ENCODE results near the gene SLIT1.

The SLIT1 gene

GRCh38 chr10:97163781-97164501 lies 21.8 kb downstream of the SLIT1 start:
- no peak overlapping the region for H3K4me3 ChIP-seq (ENCODE audit: low read depth in 1 of 5, low read length in 5 of 5)
- no peak overlapping the region for H3K27ac ChIP-seq (ENCODE audit: low read depth, low read length)
- H3K36me3 ChIP-seq (ENCODE audit: control insufficient read depth in 5 of 5, insufficient read depth in 5 of 5, low read length in 5 of 5), result no peaks in the 10 kb centered on the region
- H3K27me3 ChIP-seq (ENCODE audit: control insufficient read depth in 5 of 5, insufficient read depth in 4 of 5, low read length in 5 of 5), result peaks cover 0 to 6% (median 5%) of the 10 kb centered on the region in 5 donors
- no peak overlapping the region for H3K9ac ChIP-seq (ENCODE audit: low read length in 5 of 5)
- no peaks in the 10 kb centered on the region for H3K9me3 ChIP-seq (ENCODE audit: control insufficient read depth in 5 of 5, low read length in 5 of 5)
- no peaks in the 10 kb centered on the region for H3K4me1 ChIP-seq (ENCODE audit: control insufficient read depth in 5 of 5, insufficient read depth in 5 of 5, low read length in 5 of 5)

GRCh38 chr10:97163181-97163580 lies 22.6 kb downstream of the SLIT1 start:
- no peak overlapping the region for H3K27ac ChIP-seq (ENCODE audit: low read depth, low read length)
- no peaks in the 10 kb centered on the region for H3K4me1 ChIP-seq (ENCODE audit: control insufficient read depth in 5 of 5, insufficient read depth in 5 of 5, low read length in 5 of 5)
- peaks cover 0 to 6% (median 3%) of the 10 kb centered on the region in 5 donors for H3K27me3 ChIP-seq (ENCODE audit: control insufficient read depth in 5 of 5, insufficient read depth in 4 of 5, low read length in 5 of 5)
- H3K36me3 ChIP-seq (ENCODE audit: control insufficient read depth in 5 of 5, insufficient read depth in 5 of 5, low read length in 5 of 5), result no peaks in the 10 kb centered on the region
- no peaks in the 10 kb centered on the region for H3K9me3 ChIP-seq (ENCODE audit: control insufficient read depth in 5 of 5, low read length in 5 of 5)
- no peak overlapping the region for H3K4me3 ChIP-seq (ENCODE audit: low read depth in 1 of 5, low read length in 5 of 5)
- H3K9ac ChIP-seq (ENCODE audit: low read length in 5 of 5), result no peak overlapping the region

- Histone ChIP-seq H3K9ac (ENCODE audit: low read length in 5 of 5) (no peak overlapping the region), H3K4me3 (ENCODE audit: low read depth in 1 of 5, low read length in 5 of 5) (no peak overlapping the region), H3K9me3 (ENCODE audit: control insufficient read depth in 5 of 5, low read length in 5 of 5) (no peaks in the 10 kb centered on the region), H3K36me3 (ENCODE audit: control insufficient read depth in 5 of 5, insufficient read depth in 5 of 5, low read length in 5 of 5) (no peaks in the 10 kb centered on the region), H3K4me1 (ENCODE audit: control insufficient read depth in 5 of 5, insufficient read depth in 5 of 5, low read length in 5 of 5) (no peaks in the 10 kb centered on the region), H3K27me3 (ENCODE audit: control insufficient read depth in 5 of 5, insufficient read depth in 4 of 5, low read length in 5 of 5) (peaks cover 0 to 6% (median 3%) of the 10 kb centered on the region in 5 donors), H3K27ac (ENCODE audit: low read depth, low read length) (no peak overlapping the region)
Measured at GRCh38 chr10:97159646-97160305, 26.0 kb downstream of the SLIT1 start.

- H3K27me3 ChIP-seq (ENCODE audit: control insufficient read depth in 5 of 5, insufficient read depth in 4 of 5, low read length in 5 of 5), result no peaks in the 10 kb centered on the region
- H3K4me3 ChIP-seq (ENCODE audit: low read depth in 1 of 5, low read length in 5 of 5), result no peak overlapping the region
- no peaks in the 10 kb centered on the region for H3K36me3 ChIP-seq (ENCODE audit: control insufficient read depth in 5 of 5, insufficient read depth in 5 of 5, low read length in 5 of 5)
- no peak overlapping the region for H3K9ac ChIP-seq (ENCODE audit: low read length in 5 of 5)
- H3K4me1 ChIP-seq (ENCODE audit: control insufficient read depth in 5 of 5, insufficient read depth in 5 of 5, low read length in 5 of 5), result no peaks in the 10 kb centered on the region
- no peaks in the 10 kb centered on the region for H3K9me3 ChIP-seq (ENCODE audit: control insufficient read depth in 5 of 5, low read length in 5 of 5)
- H3K27ac ChIP-seq (ENCODE audit: low read depth, low read length), result no peak overlapping the region
Measured at GRCh38 chr10:97157578-97158095, 28.1 kb downstream of the SLIT1 start.

GRCh38 chr10:97154781-97155180 lies 31.0 kb downstream of the SLIT1 start:
- no peak overlapping the region for H3K27ac ChIP-seq (ENCODE audit: low read depth, low read length)
- peaks cover 0 to 5% (median 0%) of the 10 kb centered on the region in 5 donors for H3K27me3 ChIP-seq (ENCODE audit: control insufficient read depth in 5 of 5, insufficient read depth in 4 of 5, low read length in 5 of 5)
- no peak overlapping the region for H3K9ac ChIP-seq (ENCODE audit: low read length in 5 of 5)
- H3K4me1 ChIP-seq (ENCODE audit: control insufficient read depth in 5 of 5, insufficient read depth in 5 of 5, low read length in 5 of 5), result no peaks in the 10 kb centered on the region
- no peaks in the 10 kb centered on the region for H3K9me3 ChIP-seq (ENCODE audit: control insufficient read depth in 5 of 5, low read length in 5 of 5)
- H3K36me3 ChIP-seq (ENCODE audit: control insufficient read depth in 5 of 5, insufficient read depth in 5 of 5, low read length in 5 of 5), result no peaks in the 10 kb centered on the region
- H3K4me3 ChIP-seq (ENCODE audit: low read depth in 1 of 5, low read length in 5 of 5), result no peak overlapping the region

- Histone ChIP-seq H3K4me1 (ENCODE audit: control insufficient read depth in 5 of 5, insufficient read depth in 5 of 5, low read length in 5 of 5) (no peaks in the 10 kb centered on the region), H3K9me3 (ENCODE audit: control insufficient read depth in 5 of 5, low read length in 5 of 5) (no peaks in the 10 kb centered on the region), H3K27me3 (ENCODE audit: control insufficient read depth in 5 of 5, insufficient read depth in 4 of 5, low read length in 5 of 5) (peaks cover 0 to 5% (median 0%) of the 10 kb centered on the region in 5 donors), H3K4me3 (ENCODE audit: low read depth in 1 of 5, low read length in 5 of 5) (no peak overlapping the region), H3K9ac (ENCODE audit: low read length in 5 of 5) (no peak overlapping the region), H3K36me3 (ENCODE audit: control insufficient read depth in 5 of 5, insufficient read depth in 5 of 5, low read length in 5 of 5) (no peaks in the 10 kb centered on the region), H3K27ac (ENCODE audit: low read depth, low read length) (no peak overlapping the region)
Measured at GRCh38 chr10:97154162-97154561, 31.6 kb downstream of the SLIT1 start.

GRCh38 chr10:97153270-97153850 lies 32.4 kb downstream of the SLIT1 start:
- Histone ChIP-seq H3K4me1 (ENCODE audit: control insufficient read depth in 5 of 5, insufficient read depth in 5 of 5, low read length in 5 of 5) (no peaks in the 10 kb centered on the region), H3K27me3 (ENCODE audit: control insufficient read depth in 5 of 5, insufficient read depth in 4 of 5, low read length in 5 of 5) (peaks cover 0 to 5% (median 0%) of the 10 kb centered on the region in 5 donors), H3K4me3 (ENCODE audit: low read depth in 1 of 5, low read length in 5 of 5) (no peak overlapping the region), H3K9me3 (ENCODE audit: control insufficient read depth in 5 of 5, low read length in 5 of 5) (no peaks in the 10 kb centered on the region), H3K36me3 (ENCODE audit: control insufficient read depth in 5 of 5, insufficient read depth in 5 of 5, low read length in 5 of 5) (no peaks in the 10 kb centered on the region), H3K27ac (ENCODE audit: low read depth, low read length) (no peak overlapping the region), H3K9ac (ENCODE audit: low read length in 5 of 5) (no peak overlapping the region)

- H3K36me3 ChIP-seq (ENCODE audit: control insufficient read depth in 5 of 5, insufficient read depth in 5 of 5, low read length in 5 of 5), result no peaks in the 10 kb centered on the region
- H3K4me1 ChIP-seq (ENCODE audit: control insufficient read depth in 5 of 5, insufficient read depth in 5 of 5, low read length in 5 of 5), result no peaks in the 10 kb centered on the region
- no peak overlapping the region for H3K4me3 ChIP-seq (ENCODE audit: low read depth in 1 of 5, low read length in 5 of 5)
- H3K27ac ChIP-seq (ENCODE audit: low read depth, low read length), result no peak overlapping the region
- H3K27me3 ChIP-seq (ENCODE audit: control insufficient read depth in 5 of 5, insufficient read depth in 4 of 5, low read length in 5 of 5), result peaks cover 0 to 5% (median 0%) of the 10 kb centered on the region in 5 donors
- no peaks in the 10 kb centered on the region for H3K9me3 ChIP-seq (ENCODE audit: control insufficient read depth in 5 of 5, low read length in 5 of 5)
- no peak overlapping the region for H3K9ac ChIP-seq (ENCODE audit: low read length in 5 of 5)
Measured at GRCh38 chr10:97151307-97151914, 34.3 kb downstream of the SLIT1 start.

- H3K4me1 ChIP-seq (ENCODE audit: control insufficient read depth in 5 of 5, insufficient read depth in 5 of 5, low read length in 5 of 5), result no peaks in the 10 kb centered on the region
- no peak overlapping the region for H3K9ac ChIP-seq (ENCODE audit: low read length in 5 of 5)
Measured at GRCh38 chr10:97150616-97151015, 35.1 kb downstream of the SLIT1 start.

More at GRCh38 chr10:97150616-97151015, 35.1 kb downstream of the SLIT1 start:
- Histone ChIP-seq H3K36me3 (ENCODE audit: control insufficient read depth in 5 of 5, insufficient read depth in 5 of 5, low read length in 5 of 5) (no peaks in the 10 kb centered on the region), H3K27me3 (ENCODE audit: control insufficient read depth in 5 of 5, insufficient read depth in 4 of 5, low read length in 5 of 5) (peaks cover 0 to 7% (median 0%) of the 10 kb centered on the region in 5 donors), H3K9me3 (ENCODE audit: control insufficient read depth in 5 of 5, low read length in 5 of 5) (no peaks in the 10 kb centered on the region), H3K4me3 (ENCODE audit: low read depth in 1 of 5, low read length in 5 of 5) (no peak overlapping the region), H3K27ac (ENCODE audit: low read depth, low read length) (no peak overlapping the region)

Data from subcutaneous abdominal adipose tissue (tissue), 5 donors.